GM21447 (cell line): ENCODE results near the gene TASP1.
"Not testable (repeated sequence)": the region's sequence is repeated elsewhere in the genome, so short reads cannot be mapped to it uniquely, and the experiment has no call there.

ENCODE experiments used
- ATAC-seq: cut with Tn5 transposase; IDR thresholded peaks from one replicate; pipeline ENCODE4 v1.9.1; 2021; ENCODE audit not compliant: unreplicated experiment

Gene TASP1

GRCh38 chr20:13650474-13650873, 11.7 kb upstream of the TASP1 start:
- no peak for ATAC-seq

DNA sequence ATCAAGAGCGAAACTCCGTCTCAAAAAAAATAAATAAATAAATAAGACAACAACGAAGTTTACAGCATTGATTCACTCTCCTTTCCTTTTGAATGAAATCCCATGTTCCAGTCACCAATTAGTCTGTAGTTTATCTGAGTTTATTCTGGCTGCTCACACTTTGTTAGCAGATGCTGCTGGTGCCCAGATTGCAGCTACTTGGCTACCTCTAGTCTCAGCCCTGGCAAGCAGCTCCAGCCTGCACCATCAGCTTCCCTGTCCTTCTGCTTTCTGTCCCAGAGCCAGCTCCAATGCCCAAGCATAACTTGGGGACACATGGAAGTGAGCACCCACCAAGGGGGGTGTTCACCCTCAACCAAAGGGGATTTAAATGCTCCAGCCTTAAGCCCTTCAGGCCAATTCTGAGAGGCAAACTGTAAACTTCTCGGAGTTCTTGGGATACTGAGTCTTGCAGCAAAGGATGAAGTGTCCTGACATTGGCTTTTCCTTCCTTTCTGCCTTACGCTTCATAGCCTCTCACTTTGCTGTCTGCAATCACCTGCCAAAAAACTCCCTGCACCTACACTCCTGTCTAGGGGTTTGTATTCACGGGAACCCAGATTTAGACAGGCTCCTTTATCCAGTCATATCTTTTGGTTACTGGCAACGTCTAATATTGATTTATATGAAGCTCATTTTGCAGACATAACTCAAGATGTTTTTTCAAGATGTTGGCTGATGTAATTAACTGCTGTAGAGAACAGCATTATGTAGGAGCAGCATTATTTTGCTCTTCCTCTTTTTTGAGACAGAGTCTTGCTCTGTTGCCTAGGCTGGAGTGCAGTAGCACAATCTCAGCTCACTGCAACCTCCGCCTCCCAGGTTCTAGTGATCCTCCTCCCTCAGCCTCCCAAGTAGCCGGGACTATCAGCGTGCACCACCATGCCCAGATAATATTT, 9.8 kb upstream of the TASP1 start:
- no peak for ATAC-seq

GRCh38 chr20:13644010-13644409, 5.3 kb upstream of the TASP1 start:
- ATAC-seq = no peak

- ATAC-seq = peak; percentile 8
Measured at GRCh38 chr20:13639150-13639497, 392 bp upstream of the TASP1 start.

DNA sequence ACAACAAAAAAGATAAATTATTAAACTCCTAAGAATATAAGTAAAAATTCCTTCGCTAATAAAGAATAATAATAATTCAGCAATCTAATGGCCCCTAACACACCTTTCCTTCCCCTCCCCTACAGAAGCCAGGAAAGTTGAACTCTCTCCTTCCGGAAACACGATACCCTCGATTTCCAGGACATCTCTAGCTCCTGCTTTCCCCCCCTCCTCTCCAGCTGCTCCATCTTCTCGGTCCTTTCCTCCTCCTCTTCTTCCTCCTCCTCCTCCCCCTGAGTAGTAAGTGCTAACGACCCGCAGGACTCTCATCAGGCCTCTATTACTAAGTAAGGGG, 603 bp downstream of the TASP1 start:
- ATAC-seq = peak; percentile 1

DNA sequence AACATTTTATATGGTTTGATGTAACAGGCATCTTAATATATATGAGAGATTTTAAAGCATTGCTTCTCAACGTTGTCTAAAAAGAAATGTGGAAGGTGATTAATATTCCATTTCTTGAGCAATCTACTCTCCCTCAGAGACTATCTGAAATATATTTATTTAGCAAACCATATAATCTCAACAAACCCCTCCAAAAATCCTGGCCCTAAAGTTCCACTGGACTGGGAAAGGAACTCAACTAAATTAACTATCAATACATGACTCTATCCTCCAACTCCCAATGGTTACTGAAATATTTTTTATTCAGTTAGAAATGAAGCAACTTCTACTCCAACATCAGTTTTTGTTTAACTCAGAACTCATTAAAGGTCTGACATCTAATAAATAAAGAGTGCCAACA, 6.3 kb downstream of the TASP1 start:
- no peak for ATAC-seq

GRCh38 chr20:13627525-13627924, 11.2 kb downstream of the TASP1 start:
- not testable (repeated sequence) for ATAC-seq

DNA sequence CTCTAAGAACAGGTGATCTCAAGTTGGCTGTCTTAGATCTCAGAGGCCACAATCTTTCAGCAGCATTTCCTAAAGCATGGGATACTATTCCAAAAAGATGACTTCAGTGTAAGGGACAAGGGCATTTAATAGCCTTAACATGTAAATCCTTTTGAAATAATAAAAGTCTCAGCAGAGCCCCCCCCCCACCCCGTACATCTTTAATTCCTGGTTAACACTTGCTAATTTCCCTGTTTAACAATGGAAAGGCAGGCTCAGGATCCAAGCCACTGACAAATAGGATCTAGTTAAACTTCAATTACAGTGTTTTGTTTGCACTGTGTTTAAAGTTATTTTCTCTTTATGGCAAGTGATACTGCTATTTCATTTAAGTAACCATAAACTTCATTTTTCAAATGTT, 12.0 kb downstream of the TASP1 start:
- no peak for ATAC-seq

GRCh38 chr20:13625304-13625979, 13.3 kb downstream of the TASP1 start:
- ATAC-seq = no peak

DNA sequence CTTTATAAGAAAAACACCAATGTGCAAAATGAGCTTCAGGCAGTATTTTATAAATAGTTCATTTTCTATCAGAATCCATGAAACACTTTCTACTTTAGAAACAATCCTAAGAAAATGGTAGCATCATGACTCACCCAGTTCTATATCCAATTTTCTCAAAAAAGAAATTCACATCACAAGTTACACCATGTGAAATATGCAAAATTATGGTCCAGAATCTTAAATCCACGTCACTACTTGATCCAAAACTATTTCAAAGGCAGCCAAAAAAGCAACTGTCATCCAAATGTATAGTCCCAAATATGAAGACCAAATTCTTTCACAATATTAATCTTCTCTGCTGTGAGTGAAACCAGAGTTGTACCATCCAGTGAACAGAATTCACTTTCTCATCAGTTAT, 19.3 kb downstream of the TASP1 start:
- not testable (repeated sequence) for ATAC-seq

DNA sequence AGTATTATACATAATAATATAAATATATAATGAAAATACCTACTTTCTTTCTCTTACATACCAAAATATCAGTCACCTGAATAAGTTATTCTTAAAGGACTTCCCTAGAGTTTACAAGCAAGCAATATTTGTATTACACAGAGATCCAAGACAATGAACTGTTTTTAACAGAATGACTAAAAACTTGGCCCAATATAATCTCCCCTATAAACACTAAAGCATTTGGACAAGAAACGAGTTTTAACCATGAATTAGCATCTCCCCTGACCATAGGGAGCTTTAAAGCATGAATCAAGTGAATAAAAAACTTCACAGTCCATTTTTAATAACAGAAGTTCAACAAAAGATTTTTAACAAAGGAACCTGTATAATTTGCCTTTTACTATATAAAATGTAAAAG, 20.3 kb downstream of the TASP1 start:
- not testable (repeated sequence) for ATAC-seq

DNA sequence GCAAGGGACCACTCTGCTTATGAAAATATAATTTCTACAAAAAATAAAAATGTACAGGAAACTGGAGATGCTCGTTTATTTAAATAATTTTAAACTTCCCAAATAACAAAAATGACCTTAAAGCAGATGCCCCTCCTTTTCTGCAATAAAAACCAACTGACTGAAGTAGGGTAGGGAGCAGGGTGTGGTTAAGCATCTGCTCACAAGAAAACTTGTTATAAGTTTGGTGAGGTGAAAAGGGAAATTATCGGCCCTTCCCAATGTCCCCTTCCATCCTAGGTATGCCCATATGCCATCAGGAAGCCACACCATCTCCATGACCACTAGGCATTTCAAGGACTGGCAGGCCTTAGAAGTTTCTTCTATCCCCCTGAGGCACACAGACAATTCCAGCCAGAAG, 21.1 kb downstream of the TASP1 start:
- ATAC-seq = not testable (repeated sequence)

GRCh38 chr20:13616713-13617112, 22.0 kb downstream of the TASP1 start:
- not testable (repeated sequence) for ATAC-seq

- no peak for ATAC-seq
Measured at GRCh38 chr20:13613917-13614316, 24.8 kb downstream of the TASP1 start.

DNA sequence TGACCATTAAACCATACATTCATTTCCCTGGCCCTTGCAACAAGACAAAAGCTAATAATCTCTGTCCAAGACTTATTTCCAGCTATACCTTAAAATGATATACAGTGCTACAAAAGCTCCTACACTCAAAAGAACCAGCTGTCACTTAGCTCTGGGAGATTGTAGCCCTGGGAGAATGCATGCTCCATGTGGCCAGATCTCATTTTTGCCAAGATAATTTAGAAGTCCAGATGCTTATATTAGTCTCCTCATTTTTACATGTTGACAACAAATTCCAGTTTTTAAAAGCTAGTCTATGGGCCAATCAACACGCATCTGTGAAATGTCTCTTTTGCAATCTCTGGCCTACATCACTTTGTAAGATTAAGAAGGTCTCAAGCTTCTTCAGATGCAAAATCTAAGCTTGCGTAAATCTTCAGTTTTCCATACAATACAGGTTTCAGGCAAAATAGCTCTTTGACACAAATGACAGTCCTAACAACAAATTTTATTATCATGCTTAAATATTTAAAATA, 27.1 kb downstream of the TASP1 start:
- no peak for ATAC-seq

- ATAC-seq = no peak
Measured at GRCh38 chr20:13610184-13610583, 28.5 kb downstream of the TASP1 start.

- ATAC-seq = no peak
Measured at GRCh38 chr20:13608066-13608465, 30.7 kb downstream of the TASP1 start.

DNA sequence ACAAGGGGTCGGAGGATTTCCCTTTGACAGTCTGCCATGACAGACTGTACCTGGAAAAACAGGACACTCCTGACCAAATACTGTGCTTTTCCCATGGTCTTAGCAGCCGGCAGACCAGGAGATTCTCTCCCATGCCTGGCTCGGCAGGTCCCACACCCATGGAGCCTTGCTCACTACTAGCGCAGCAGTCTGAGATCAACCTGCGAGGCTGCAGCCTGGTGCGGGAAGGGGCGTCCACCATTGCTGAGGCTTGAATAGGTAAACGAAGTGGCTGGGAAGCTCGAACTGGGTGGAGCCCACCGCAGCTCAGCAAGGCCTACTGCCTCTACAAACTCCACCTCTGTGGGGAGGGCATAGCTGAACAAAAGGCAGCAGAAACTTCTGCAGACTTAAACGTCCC, 45.3 kb downstream of the TASP1 start:
- not testable (repeated sequence) for ATAC-seq

- ATAC-seq = no peak
Measured at GRCh38 chr20:13588049-13588448, 50.7 kb downstream of the TASP1 start.

- no peak for ATAC-seq
Measured at GRCh38 chr20:13587370-13587769, 51.4 kb downstream of the TASP1 start.

DNA sequence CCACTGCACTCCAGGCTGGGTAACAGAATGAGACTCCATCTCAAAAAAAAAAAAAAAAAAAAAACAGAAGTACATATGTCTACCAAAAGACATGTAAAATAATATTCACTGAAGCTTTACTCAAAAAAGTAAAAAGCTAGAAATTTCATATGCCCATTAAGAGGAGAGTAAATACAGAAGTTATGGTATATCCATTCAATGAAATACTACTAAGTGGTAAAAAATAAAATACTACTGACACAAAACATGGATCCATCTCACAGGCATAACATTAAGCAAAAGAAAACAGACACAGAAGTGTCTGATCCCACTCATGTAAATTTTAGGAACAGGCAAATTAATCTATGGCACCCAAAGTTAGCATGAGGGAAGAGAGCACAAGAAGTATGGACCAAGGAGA, 52.6 kb downstream of the TASP1 start:
- ATAC-seq = no peak

DNA sequence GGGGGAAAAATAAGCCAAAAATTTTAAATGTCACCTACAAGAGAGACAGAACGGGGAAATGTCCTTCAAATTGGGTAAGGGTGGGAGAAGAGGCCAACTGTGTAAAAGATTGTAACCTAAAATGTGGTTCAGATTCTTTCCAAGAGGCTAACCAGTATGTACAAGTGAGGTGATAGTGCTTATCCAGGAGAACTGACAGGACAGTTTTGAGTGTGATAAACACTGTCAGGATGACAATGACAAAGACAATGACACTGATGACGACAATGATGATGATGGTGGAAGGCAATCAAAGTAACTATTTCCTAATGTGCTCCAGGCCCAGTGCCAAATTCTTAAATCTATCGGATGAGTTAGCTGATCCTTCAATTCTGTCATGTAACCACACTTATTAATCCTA, 57.3 kb downstream of the TASP1 start:
- no peak for ATAC-seq
